Gastrocnemius medialis (tissue), 4 donors: ENCODE measurements around the gene DYSF.

Experiments used
- CTCF ChIP-seq, 5 experiments: fragments of 450-650 bp in 3 of 5; fragments of 200-600 bp in 2 of 5; sonication (generic) in 2 of 5; IDR thresholded peaks in 4 of 5; conservative IDR thresholded peaks in 1 of 5; 1 replicate in 4 of 5; 2 replicates in 1 of 5; pipeline ENCODE4 v1.5.1; 2016 to 2019; ENCODE audit warnings: antibody characterized with exemption in 5 of 5, mild to moderate bottlenecking in 3 of 5, moderate library complexity in 3 of 5
- POLR2A ChIP-seq, 2 donors: fragments of 450-650 bp; IDR thresholded peaks; one replicate each; pipeline ENCODE4 v1.6.1; 2017; ENCODE audit warnings: antibody characterized with exemption in 2 of 2, mild to moderate bottlenecking in 2 of 2, moderate library complexity in 2 of 2

GRCh38 chr2:71595569-71595968 is 142.2 kb downstream of the DYSF start:
- TF ChIP-seq CTCF (IDR thresholded peaks at IDR 0.05 in 4 of 5, conservative IDR thresholded peaks at IDR 0.05 in 1 of 5) (no peak), POLR2A (IDR thresholded peaks at IDR 0.05) (no peak)
